ENCODE data around the gene PREX1.
"Not testable (repeated sequence)": the region's sequence is repeated elsewhere in the genome, so short reads cannot be mapped to it uniquely, and the experiment has no call there.

PREX1 gene

DNA sequence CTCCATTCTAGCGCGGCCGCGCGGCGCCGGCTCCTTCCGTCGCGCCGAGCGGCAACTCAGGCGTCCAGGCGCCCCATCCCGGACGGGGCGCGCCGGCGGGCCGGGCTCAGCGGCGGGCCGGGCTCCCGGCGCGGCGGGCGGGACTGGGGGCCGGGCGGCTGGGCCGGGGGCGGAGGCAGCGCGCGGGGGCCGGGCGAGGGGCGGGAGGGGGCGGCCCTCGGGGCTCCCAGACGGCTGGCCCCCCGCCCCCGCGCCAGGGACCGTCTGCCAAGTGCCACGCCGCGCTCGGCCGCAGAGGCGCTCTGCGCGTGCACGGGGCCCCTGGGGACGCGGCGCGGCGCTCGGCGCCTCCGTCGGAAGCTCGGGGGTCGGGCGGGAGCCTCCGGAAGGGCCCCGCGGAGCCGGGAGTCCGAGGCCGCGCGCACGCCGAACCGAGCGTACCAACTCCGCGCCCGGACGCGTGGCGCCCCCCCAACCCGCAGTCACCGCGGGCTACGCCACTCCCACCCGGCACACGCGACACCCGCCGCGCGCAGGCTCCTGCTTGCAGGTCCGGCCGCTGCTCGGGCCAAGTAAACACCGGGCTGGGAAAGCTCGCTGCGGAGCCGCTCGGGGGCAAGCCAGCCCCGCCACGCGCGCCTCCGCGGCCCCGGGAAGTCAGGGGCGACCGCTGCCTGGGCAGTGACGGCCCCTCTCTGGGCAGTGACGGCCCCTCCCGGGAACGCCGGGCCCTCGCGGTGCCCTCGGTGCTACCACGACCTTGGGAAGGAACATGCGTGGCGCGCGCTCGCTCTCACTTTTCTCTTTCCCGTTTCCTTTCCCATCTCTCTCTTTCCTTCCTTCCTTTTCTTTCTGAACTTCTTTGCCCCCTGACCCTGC is at the start of gene PREX1:
TSS of gene PREX1 (minus strand) at position 145 of the 879 bp plus-strand sequence. CDS start at position 6, 139 bp downstream.
- peak; percentile 87 for DNase-seq

DNA sequence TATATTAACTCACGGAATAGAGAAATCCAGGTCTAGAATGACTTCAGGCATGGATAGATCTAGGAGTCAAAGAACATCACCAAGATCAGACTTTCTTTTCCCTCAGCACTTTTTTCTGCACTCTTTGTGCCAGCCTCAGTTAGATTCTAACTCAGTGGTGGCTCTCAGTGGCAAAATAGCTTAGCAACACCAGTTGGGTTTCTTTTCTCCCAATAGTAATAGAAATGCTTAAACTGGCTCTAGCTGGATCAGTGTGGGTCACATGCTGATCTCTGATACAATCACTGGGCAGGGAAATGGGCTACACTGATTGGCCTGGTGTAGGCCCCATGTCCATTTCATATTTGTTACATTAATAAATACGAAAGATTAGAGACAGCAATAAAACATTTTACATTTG is 49.5 kb upstream of the PREX1 start:
- DNase-seq = no peak

- no peak for DNase-seq
These were observed 48.1 kb upstream of the PREX1 start for GRCh38 chr20:48875914-48876240.

- DNase-seq = no peak
These were observed 47.6 kb upstream of the PREX1 start for GRCh38 chr20:48875233-48875913.

DNA sequence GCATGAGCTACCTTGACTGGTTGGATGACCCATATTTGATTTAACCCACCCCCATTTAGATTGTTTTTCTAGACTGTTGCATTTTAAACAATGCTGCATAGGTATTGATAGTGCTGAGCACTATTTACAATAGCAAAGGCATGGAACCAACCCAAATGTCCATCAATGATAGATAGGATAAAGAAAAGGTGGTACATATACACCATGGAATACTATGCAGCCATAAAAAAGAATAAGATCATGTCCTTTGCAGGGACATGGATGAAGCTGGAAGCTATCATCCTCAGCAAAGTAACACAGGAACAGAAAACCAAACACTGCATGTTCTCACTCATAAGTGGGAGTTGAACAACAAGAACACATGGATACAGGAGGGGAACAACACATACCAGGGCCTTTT is 41.6 kb upstream of the PREX1 start:
- DNase-seq = not testable (repeated sequence)

DNA sequence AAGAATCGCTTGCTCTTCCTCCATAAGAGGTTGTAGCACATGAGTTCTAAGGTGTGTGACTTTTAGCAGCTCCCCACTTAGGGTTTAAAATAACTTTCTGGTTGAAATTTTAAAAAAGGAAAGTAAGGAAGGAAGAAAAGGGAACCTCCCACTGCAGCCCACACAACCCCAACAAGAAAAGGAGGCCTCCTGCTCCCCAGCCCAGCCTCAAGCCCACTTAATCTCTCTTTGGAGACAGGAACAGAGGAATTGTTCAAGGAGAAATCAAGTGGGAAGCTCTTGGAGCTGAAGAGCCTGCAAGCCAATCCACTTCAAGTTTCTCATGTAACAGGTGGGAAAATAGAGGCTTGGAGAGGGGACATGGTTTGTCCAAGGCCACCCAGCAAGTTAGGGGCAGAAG is 39.1 kb upstream of the PREX1 start:
- DNase-seq = no peak

DNA sequence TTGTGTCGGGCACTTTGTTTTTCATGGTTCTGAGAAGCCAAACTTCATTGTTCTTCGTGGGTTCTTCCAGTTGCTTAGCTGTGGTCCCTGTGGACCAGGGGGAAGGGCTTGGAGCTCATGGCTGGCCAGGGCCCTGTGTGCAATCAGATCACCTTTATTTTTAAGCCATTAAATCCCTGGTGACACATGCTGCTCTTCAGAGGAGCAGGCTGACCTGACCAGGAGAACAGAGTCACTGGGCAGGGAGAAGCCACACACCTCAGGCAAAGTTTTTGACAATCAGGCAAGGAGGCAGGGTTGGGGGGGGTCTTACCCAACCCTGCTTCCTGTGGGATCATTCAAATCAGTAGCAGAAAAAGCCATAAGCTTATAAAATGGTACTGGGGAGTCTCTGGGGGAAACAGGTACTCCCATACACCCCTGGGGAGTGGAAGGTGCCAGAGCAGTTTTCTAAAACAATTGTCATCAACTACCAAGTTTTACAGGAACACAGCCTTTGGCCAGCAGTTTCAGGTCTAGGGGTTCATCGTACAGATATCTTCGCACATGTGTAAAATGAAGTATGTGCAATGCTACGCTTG is 37.0 kb upstream of the PREX1 start:
- no peak for DNase-seq

- no peak for DNase-seq
These were observed 36.5 kb upstream of the PREX1 start for GRCh38 chr20:48864254-48864653.

GRCh38 chr20:48862279-48862678 is 34.5 kb upstream of the PREX1 start:
- DNase-seq = no peak

DNA sequence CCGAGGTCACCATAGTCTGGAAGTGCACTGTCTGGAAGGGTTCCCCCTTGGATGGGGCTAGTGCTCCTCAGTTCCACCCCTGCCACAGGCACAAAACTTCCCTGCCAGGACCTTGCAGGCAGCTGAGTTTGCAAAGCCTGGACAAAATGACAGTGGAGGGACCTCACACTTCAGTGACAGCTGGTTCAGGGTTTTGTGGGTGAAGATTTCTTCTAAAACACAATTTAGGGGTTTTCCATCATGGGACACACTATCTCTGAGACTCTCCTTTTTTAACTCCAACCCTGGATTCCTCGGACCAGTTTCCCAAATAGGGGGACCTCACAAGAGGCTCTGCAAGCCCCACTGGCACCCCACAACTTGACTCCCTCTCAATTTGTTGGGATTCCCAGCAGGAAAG is 33.6 kb upstream of the PREX1 start:
- DNase-seq = no peak

- DNase-seq = peak; percentile 86
These were observed 30.4 kb upstream of the PREX1 start for GRCh38 chr20:48858075-48858790.

GRCh38 chr20:48856130-48856529 is 28.3 kb upstream of the PREX1 start:
- no peak for DNase-seq

- DNase-seq = no peak
These were observed 27.2 kb upstream of the PREX1 start for GRCh38 chr20:48855046-48855445.

- DNase-seq = no peak
These were observed 24.8 kb upstream of the PREX1 start for GRCh38 chr20:48852609-48853008.

DNA sequence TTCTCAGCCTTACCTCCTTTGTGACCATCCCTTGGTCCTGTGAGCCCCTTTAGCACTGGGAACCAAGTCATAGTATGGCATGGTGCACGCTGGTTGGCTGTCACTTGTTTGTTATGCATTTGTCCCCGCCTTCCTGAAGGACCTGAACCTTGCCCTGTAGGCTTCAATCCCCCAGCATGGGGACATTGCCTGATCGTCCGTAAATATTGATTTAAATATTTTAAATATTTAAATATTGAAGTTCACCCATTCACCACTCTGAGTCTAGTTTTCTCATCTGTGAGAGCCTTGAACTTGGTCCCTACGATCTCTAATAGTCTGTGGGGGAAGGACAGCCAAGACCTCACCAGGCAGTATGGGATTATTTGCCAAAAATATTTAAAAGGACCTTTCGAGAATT is 23.8 kb upstream of the PREX1 start:
- DNase-seq = no peak

- no peak for DNase-seq
These were observed 23.1 kb upstream of the PREX1 start for GRCh38 chr20:48850977-48851299.

GRCh38 chr20:48850257-48850976 is 22.6 kb upstream of the PREX1 start:
- no peak for DNase-seq

GRCh38 chr20:48849779-48850178 is 22.0 kb upstream of the PREX1 start:
- no peak for DNase-seq

- DNase-seq = no peak
These were observed 21.5 kb upstream of the PREX1 start for GRCh38 chr20:48849299-48849698.

DNA sequence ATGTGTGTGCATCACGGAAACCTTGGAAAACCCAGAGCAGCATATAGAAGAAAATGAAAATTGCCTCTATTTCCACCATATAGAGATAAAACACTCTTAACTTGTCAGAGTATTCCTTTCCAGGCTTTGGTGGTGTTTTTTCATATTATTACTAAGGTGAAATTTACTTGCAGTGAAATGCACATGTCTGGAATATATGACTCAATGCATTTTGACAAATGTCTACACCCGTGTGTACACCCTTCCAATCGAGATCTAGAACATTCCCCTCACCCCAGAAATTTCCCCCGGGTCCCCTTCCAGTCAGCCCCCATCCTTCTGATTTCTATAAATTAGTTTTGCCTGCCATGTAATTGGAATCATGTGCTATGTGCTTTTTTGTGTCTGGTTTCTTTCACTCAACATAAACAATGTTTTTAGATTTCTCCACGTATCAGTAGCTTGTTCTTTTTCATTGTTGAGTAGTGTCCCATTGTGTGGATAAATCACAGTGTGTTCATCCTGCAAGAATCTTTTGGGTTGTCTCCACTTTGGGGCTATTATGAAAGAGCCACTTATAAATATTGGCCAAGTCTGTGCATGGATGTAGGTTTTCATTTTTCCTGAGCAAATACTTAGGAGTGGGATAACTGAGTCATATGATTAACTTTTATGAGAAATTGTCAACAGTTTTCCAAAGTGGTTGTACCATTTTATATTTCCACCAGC is 19.9 kb upstream of the PREX1 start:
- no peak for DNase-seq

DNA sequence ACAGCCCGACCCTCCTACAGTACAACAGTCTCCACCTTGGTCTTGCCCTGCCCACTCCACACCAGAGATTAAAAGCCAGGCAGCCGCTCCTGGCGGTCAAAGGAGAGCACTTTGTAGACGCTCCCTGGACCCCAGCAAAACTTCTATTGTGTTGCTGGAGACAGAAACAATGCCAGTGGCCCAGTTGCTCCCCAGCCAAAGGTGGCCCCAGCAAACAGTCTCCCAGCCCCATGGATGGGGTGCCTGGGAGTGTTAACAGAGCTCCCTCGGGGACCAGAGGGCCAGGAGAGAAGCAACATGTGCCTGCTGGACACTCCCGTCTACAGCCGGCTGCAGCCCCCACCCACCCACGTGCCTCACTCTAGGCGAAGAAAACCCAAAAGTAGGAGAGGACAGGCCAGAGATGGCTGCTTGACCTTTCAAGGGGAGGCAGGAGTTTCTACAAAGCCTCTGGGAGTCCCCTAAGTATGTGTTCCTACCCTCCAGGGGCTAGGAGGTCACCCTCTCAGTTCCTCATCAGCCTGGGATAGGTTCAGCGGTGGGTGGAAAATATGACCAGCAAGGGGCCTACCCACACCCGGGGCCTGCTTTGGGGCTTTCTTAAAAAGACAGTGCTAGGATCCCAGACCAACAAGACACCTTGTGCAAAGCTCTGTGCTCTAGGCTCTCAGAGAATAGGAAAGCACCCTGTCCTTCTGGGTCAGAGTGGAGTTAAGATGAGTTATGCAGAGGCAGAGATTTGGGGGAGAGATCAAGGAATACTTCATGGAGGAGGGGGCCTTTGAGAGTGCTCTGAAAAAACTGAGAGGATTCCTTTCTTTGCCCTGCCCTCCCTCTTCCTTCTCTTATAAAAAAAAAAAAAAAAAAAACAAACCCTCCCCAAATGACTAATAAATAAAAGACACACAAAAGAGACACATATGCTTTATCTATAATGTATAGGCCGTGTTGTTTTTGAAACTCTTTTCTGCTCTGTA is 19.0 kb upstream of the PREX1 start:
- peak; percentile 95 for DNase-seq
